Measurements from ENCODE around the gene ZNF326.

The ZNF326 gene

GRCh38 chr1:89994805-89995597, at the start of gene ZNF326:
ZNF326 (plus strand) TSS chr1:89995110; CDS start chr1:89995258, 148 bp downstream.
- peak; percentile 98 for DNase-seq

GRCh38 chr1:89945852-89946476, 48.9 kb upstream of the ZNF326 start:
- peak; percentile 79 for DNase-seq

GRCh38 chr1:89946532-89946931, 48.4 kb upstream of the ZNF326 start:
- DNase-seq, result no peak

DNA sequence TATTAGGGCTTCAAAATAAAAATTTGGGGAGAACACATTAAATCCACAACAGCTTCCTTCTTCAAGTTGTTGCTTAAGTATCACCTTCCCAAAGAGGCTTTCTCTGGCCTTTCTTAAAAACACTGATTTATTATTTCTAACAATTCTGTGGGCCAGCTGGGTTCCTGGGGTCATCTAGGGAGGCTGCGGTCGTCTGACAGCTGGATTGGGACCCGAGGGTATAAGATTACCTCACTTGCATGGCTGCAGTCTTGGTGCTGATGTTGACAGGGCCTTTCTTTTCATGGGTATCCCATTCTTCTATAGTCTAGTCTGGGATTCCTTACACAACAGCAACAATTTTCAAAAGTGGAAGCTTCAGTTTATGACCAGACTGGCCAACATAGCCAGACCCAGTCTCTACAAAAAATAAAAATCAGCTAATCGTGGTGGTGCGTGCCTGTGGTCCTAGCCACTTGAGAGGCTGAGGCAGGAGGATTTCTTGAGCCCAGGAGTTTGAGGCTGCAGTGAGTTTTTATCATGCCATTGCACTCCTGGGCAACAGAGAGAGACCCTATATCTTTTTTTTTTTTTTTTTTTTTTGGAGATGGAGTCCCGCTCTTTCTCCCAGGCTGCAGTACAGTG, 46.1 kb upstream of the ZNF326 start:
- DNase-seq, result no peak

DNA sequence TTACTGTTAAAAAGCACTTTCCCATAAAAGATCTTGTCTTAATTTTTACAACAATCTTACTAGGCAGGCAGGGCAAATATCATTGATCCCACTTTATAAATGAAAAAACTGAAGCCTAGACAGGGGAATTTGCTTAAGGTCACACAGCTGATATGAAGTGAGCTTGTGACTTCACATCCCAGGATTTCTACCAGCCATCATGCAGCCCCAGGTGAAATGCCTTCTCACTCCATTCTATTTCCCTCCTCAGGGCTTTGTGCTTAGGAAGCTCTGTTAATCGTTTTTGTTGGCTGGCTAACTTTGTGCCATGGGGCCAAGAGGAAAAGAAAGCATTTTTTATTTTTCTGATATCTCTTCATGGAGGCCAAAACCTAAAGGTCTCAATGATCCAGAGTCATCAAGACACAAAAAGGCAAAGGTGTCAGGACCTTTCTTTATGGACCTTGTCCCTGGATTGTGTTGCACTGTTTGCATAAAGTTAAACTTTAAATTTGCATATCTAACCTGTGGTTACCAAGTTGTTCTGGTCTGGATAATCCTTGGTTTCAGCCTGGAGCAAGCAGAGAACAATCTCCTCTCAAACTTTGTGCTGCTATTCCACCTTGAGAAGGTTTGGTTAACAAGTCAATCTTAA, 44.8 kb upstream of the ZNF326 start:
- no peak for DNase-seq

DNA sequence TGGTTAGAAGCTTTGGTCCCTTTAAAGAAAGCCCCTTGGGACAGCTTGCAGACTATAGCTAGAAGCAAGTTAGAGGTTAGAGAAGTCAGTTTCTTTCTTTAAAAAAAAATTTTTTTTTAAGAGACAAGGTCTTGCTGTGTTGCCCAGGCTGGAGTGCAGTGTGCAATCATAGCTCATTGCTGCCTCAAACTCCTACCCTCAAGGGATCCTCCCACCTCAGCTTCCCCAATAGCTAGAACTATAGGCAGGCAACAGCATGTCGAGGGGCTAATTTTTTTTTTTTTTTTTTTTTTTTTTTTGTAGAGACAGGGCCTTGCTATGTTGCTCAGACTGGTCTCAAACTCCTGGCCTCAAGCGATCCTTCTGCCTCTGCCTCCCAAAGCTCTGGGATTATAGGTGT, 44.2 kb upstream of the ZNF326 start:
- no peak for DNase-seq

GRCh38 chr1:89951766-89952604, 42.9 kb upstream of the ZNF326 start:
- no peak for DNase-seq

DNA sequence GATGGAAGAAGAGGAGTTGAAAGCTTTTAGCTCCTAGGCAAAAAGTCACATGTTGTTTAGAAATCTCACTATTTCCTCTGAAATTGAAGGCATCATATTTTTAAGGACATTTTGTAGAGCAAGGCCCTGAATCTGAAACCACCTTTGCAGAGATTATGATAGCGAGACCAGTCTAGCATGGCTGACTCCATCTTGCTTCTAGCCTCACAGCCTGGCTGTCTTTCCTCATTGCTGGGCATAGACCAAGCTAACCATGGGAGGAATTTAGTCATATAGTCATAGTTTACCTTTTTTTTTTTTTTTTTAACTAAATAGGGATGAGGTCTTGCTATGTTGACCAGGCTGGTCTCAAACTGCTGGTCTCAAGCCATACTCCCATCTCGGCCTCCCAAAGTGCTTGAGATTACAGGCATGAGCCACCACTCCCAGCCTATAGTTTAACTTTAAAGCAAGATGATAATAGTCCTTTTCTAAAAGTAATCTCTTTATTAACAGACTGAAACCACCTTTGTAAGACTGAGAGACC, 42.2 kb upstream of the ZNF326 start:
- peak; percentile 16 for DNase-seq

DNA sequence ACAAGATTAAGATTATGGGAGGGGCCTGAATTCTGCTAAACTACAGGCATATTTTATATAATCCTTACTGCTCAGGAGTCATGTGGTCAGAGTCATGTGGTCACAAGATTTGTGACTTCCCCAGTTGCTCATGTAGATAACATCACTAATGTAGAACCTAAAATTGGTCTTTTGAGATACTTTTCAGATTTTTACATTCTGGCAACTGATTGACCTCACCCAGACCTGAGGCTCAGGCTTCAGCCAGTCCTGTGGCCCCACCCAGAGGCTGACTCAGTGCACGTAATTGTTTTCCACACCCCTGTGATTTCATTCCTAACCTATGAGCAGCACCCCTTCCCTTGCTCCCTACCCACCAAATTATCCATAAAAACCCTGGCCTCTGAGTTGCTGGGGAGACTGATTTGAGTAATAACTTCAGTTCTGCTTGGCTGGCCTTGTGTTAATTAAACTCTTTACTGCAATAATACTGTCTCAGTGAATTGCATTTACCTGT, 41.7 kb upstream of the ZNF326 start:
- DNase-seq, result peak; percentile 61

GRCh38 chr1:89953929-89954328, 41.0 kb upstream of the ZNF326 start:
- no peak for DNase-seq

- DNase-seq, result no peak
Observed at GRCh38 chr1:89954401-89954800, 40.5 kb upstream of the ZNF326 start.

GRCh38 chr1:89955311-89956205, 39.4 kb upstream of the ZNF326 start:
- no peak for DNase-seq

GRCh38 chr1:89957107-89957506, 37.8 kb upstream of the ZNF326 start:
- peak; percentile 23 for DNase-seq

DNA sequence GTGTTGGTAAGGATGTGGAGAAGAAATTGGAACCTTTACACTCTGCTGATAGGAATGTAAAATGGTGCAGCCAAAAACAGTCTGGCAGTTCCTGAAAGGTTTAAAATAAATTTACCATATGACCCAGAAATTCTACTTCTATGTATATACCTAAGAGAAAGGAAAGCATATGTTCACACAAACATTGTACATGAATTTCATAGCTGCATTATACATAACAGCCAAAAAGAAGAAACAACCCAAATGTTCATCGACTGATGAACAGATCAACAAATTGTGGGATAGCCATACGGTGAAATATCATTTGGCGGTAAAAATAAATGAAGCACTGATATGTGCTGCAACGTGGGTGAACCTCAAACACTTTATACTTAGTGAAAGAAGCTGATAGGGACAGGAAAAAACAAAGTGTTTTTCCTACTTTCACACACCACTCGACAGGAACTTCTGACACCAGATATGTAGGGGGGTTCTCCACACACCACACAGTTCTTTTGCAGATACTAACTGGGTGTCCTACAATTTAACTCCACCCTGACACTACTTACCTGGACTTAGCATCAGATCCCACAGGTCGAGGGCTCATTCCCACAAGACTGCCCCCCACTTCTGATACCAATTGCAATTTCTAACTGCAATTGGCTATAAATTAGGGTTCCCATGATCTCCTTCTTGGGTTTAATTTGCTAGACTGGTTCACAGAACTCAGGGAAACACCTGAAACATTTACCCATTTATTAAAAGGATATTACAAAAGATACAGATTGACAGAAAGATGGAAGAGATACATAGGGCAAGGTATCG, 35.9 kb upstream of the ZNF326 start:
- DNase-seq, result no peak

- no peak for DNase-seq
Observed at GRCh38 chr1:89959719-89960118, 35.2 kb upstream of the ZNF326 start.

GRCh38 chr1:89962024-89962741, 32.7 kb upstream of the ZNF326 start:
- no peak for DNase-seq

DNA sequence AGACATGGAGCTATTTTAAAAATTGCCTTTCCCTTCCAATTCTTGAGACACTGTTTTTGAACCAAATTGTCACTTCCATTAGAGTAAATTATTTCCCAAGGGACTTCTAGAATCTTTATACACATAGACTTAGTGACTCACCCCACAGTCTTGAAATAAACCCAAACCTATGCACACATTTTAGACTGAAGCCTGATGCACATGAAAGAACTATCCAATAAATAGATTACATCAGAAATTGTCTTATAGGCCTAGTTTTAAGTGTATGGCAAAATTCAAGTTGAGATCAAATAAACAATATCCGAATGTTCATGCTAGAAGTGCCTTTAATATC, 32.2 kb upstream of the ZNF326 start:
- no peak for DNase-seq

GRCh38 chr1:89965193-89965768, 29.6 kb upstream of the ZNF326 start:
- no peak for DNase-seq

DNA sequence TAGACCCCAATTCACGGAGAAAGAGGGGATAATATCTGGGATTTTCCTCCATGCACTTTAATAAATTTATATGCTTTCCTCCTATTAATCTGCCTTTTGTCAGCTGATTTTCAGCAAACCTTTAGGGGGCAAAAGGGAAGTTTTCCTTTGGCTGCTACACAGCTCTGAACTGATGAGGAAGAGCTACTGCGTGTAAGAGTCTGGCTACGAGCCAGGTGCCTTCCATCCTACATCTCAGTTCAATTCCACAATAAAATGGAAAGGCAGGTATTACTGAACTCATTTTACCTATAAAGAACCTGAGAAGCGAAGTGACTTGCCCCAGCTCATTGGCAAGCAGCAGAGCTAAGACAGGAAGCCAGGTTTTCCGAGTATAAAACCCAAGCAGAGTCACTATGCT, 28.3 kb upstream of the ZNF326 start:
- no peak for DNase-seq
